ENCODE results near the gene STARD3NL.

DNA sequence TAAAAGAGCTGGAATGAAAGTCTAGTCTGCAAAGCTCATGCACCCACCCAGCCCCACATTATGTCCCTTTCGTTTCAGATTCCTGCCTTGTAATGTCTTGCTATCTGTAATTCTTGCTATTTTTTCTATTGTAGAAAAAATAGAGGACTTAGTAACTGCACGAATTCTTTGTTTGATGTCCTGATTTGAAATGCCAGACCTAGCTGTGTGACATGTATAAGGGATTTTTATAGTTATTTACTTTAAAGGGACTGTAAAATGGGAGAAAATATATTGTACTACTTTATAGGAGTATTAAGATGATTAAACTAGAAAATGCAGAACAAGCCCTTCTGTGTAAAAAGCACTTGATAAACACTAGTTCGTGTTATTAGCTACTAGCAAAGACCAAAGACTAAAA is 63.0 kb downstream of the STARD3NL start:
- TF ChIP-seq, protein P1, sequence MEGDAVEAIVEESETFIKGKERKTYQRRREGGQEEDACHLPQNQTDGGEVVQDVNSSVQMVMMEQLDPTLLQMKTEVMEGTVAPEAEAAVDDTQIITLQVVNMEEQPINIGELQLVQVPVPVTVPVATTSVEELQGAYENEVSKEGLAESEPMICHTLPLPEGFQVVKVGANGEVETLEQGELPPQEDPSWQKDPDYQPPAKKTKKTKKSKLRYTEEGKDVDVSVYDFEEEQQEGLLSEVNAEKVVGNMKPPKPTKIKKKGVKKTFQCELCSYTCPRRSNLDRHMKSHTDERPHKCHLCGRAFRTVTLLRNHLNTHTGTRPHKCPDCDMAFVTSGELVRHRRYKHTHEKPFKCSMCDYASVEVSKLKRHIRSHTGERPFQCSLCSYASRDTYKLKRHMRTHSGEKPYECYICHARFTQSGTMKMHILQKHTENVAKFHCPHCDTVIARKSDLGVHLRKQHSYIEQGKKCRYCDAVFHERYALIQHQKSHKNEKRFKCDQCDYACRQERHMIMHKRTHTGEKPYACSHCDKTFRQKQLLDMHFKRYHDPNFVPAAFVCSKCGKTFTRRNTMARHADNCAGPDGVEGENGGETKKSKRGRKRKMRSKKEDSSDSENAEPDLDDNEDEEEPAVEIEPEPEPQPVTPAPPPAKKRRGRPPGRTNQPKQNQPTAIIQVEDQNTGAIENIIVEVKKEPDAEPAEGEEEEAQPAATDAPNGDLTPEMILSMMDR (IDR thresholded peaks at IDR 0.05; ENCODE audit: borderline replicate concordance, extremely low read depth, low read length, poor library complexity, severe bottlenecking): no peak
- no peak for TF ChIP-seq EZH2 (IDR thresholded peaks at IDR 0.05; ENCODE audit: borderline replicate concordance, low read depth, low read length, severe bottlenecking)
